GM11168 (cell line): ENCODE results near the gene PPIH.
"Not testable (repeated sequence)": the region's sequence is repeated elsewhere in the genome, so short reads cannot be mapped to it uniquely, and the experiment has no call there.

Experiments
- in situ Hi-C: fragments of 300-500 bp; cut with MboI; formaldehyde crosslinking; loops from one replicate; pipeline ENCODE4 v1.12.0; 2022; ENCODE audit warnings: low sequenced_read_pairs; ENCODE audit not compliant: unreplicated experiment

PPIH gene

DNA sequence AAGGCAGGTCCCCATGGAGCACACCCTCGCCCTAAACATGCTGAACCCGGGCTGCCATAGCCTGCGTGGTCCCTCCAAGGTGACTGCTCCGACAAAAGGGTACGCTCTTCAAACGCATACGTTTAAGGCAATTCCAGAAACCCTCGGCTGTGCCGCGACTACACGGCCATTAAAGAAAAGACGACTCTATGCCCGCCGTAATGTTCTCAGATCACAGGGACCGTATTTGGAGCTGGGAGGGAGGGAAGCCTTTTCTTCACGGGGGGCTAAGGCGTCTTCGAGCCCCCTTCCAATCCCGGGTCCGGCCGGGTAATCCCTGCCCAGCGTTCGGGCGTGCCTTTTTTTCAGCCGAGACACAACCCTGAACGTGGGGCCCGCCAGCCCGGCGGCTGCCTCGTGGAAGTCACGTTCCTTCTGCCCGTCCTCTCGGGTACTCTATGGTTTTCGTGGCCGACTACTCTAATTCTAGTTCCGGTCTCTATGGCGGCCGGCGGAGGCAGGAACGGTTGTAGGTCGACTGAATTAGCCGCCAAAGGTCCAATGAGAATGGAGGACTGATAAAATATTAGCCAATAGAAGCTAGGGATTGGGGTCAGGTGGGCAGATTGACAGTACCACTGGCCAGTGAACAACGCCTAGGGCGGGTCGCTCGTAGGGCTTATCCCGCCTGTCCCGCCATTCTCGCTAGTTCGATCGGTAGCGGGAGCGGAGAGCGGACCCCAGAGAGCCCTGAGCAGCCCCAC is 23.7 kb downstream of the PPIH start, which contains the start of gene YBX1:
YBX1 (plus strand) TSS at position 678 of the 743 bp plus-strand sequence. CDS start 148 bp downstream, outside the sequence.
- in situ Hi-C loops, result no loop called here

DNA sequence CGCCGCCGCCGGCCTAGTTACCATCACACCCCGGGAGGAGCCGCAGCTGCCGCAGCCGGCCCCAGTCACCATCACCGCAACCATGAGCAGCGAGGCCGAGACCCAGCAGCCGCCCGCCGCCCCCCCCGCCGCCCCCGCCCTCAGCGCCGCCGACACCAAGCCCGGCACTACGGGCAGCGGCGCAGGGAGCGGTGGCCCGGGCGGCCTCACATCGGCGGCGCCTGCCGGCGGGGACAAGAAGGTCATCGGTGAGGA is 24.2 kb downstream of the PPIH start:
- in situ Hi-C loops, result not testable (repeated sequence)

DNA sequence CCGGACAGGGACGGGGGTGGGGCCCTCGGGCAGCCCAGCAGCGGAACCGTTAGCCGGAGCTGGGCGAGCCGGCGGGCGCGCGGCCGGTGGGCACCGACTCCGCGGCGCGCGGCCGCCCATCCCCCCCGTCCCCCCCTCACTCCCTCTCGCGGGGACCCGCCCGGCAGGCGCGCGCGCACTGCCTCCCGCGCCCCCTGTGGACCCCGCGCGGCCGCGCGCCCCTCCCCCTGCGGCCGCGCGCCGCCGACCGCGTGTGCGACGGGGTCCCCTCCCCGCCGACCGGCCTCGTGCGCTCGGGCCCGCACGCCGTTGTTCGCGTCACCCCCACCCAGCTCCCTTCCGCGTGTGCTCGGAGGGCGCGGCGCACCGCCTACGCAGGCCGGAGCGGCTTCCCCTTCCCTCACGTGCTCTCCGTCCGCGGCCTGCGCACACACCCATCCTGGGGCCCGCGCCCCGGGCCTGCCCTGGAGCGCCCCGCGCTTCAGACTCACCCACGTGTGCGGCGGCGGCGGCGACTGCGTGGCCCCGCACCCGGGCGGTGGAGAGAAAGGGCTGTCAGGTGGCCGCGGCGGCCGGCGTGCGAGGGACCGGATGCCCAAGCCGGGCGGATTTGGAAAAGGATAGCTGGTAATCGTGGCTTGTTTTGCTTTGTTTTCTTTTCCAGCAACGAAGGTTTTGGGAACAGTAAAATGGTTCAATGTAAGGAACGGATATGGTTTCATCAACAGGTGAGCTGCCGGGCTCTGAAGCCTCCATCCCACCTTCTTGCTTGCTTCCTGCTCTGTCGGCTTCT is 24.7 kb downstream of the PPIH start:
- in situ Hi-C loops, result no loop called here

DNA sequence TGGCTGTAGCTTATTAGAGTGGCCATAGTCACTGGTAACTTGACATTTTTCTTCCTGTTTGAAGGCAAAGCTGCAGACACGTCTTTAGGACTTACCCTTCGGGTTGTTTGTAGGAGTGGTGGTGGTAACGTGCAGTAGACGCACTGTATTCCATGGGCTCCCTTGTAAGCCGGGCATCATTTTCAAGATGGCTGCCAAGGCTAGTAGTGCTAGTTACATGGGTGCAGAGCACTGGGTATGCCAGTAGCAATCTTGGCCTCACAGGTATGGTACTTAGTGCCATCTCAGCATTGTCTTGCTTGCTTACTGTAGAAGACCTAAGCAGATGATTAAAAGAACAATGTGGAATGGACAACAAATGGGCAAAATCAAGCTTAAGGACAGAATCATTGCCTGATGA is 25.9 kb downstream of the PPIH start:
- in situ Hi-C loops, result no loop called here

DNA sequence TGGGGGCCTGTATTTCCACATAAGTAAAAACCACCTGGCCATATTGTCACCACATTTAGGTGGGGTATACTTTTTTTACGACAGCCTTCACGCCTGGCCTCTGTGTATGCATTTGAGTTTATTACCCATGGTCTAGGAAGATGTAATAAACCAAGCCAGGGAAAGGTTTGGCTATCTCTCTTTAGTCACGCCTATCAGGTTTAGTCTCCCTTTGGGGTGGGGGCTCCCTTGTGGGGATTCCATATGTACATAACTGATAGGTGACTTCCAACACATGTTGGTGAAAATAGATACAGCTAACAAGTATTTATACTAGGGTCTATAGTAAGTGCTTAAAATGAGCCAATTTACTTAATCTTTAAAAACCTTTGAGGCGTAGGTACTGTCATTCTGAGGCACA is 28.2 kb downstream of the PPIH start:
- in situ Hi-C loops, result no loop called here

DNA sequence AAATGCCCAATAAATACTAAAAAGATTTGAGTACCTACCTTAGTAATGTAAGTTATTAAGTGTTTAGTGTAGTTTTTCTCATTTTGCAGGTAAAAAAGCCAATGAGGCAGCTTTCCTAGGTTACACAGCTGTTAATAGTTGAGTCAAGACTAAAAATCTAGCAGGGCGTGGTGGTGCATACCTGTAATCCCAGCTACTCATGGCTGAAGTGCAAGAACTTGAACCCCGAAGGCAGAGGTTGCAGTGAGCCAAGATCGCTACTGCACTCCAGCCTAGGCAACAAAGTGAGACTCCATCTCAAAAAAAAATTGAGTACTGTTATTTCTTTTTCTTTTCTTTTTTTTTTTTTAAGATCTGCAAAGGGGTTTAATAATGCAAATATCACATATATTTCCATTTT is 31.7 kb downstream of the PPIH start:
- in situ Hi-C loops, result no loop called here

DNA sequence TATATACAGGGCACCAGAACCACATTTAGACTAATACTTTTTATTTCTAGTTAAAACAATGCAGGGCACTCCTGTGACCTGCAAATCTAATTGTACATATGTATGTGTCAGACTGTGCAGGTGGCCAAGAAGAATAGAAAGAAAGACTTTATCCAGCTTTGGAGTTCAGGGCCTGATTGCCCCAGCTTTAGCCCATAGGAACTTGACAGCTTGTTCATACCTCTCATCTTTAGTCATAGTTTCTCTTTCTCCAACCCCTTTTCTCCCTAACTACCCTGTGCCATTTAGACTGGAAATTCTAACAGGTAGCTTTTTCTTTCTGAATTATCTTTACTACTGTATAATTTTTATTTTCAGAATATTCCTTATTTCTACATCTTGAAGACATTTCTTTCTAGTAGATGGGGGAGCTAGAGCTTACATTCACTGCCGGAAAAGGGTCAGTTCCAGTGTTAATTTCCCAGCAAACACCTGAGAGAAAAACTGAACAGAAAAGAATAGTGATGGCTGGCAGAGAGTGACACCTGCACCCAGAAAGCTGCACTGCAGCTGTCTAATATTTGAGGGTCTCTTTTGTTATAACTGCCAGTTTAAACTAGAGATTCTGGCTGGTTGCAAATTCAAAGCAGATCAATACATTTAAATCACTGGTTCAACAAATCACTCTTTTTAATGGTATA is 32.4 kb downstream of the PPIH start:
- in situ Hi-C loops, result no loop called here

DNA sequence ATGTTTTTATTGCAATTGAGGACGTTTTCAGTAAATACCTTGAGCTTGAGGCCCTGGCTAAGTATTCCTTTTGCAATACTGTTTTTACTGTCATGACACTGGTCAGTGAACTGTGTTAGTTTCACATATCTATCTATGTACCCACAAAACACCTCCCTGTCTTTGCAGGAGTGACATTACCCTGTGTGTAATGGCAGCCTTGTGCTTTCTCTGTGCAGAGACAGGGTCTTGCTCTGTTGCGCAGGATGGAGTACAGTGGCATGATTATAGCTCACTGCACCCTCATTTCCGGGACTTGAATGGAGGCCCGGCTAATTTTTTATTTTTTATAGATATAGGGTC is 32.9 kb downstream of the PPIH start:
- in situ Hi-C loops, result no loop called here

DNA sequence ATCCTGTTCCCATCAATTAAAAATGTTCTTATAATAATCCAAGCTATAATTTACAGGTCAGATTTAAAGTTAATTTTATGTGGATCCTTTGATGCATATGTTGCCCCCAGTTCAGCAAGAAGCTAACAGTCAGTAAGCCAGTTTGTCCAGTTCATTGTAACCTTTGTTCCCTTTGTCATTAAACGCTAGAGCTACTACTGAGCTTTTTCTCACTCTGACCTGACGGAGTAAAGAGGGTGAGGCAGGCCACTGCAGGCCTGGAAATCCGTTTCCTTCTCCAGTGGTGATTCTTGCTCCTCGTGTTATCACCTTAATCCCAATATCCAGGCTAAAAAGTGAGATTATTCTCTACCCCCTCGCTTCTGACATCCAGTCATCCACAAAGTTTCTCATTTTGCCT is 34.2 kb downstream of the PPIH start:
- in situ Hi-C loops, result no loop called here

DNA sequence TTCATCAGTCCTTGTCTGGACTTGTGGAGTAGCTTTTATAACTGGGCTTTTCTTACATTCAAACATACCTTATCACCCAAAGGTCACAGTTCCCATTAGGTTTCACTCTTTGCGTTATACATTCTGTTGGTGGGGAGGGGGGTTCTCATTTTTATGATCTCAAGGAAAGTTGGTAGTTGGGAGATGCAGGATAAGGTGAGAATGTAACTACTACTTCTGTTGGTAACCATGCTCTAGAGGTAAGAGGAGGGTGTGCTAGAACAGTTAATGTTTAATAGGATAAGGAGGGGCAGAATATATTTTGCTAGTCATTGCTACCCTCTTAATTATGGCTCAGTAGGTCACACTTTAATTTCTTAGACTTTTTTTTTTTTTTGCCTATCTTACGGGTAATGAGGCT is 34.7 kb downstream of the PPIH start:
- in situ Hi-C loops, result no loop called here

DNA sequence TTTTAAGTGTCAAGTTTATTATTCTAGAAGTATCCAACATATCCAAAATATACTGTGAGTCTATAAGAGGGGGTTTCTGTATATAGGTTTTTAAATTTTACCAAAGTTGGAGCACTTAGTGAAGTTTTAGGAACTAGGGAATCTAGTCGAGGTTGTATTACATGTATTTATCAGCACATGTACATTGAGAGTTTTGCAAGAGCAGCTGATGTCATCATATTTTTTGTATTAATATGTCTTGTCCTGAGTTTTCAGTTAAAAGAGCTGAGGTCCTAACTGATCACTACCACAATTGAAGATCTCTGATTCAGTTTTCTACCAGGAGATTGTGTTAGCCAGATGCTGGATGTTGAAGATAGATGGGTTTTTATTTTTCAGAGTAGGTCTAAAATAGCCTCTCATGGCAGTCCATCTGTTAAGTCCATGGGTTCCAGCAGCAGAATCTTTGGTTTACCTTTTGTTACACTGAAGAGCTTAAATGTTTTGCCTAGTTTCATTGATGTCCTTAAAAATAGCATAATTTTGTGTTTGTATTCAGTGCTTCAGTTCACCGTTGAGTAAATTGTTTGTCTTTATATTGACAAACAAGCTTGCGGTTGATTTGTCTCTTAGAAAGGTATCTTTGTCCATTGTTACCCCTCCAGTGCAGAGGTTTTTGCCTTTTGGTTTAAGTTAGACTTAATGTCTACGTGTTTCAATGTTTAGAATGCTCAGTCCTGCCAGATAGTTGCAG is 40.0 kb downstream of the PPIH start:
- in situ Hi-C loops, result no loop called here

DNA sequence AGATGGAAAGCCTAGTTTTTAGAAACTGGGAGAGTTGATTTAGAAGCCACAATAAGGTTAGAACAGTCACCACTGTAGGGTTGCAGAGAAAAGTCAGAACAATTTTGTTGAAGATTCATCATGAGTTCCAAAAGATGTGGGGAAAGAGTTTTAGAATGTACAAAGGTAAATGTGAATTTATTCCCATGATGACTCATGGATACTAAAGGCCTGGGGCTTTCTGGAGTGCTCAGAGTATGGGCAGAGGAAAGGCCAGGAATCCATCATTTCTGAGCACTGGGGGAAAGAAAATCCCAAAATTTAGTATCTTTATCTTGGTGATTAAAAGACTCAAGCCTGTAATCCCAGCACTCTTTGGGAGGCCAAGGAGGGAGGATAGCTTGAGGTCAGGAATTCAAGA is 41.8 kb downstream of the PPIH start:
- in situ Hi-C loops, result no loop called here

DNA sequence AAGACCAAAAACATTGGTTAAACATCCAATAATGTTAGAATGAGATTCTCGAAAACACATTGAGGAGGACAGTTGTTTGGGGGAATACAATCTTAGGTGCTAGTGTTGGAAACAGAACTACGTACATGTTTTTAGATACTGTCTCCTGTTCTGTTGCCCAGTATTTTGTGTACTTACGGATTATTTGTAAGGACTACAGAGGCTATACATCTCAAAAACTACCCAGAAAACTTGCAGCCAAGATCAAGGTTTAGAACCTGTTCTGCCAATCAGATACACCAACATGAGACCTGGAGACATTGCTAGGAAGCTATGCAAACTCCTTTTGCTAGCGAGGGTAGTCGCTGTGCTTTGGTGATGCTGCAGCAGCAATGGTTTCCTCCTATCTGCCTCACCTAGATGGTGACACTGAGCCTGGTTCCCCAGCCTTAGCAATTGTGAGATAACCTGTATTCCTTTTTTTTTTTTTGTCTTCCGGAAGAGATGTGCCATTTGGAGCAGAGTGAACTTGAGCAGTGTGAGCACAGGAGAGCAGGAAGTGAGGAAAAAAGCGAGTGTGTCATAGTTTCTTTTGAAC is 45.8 kb downstream of the PPIH start:
- in situ Hi-C loops, result no loop called here

DNA sequence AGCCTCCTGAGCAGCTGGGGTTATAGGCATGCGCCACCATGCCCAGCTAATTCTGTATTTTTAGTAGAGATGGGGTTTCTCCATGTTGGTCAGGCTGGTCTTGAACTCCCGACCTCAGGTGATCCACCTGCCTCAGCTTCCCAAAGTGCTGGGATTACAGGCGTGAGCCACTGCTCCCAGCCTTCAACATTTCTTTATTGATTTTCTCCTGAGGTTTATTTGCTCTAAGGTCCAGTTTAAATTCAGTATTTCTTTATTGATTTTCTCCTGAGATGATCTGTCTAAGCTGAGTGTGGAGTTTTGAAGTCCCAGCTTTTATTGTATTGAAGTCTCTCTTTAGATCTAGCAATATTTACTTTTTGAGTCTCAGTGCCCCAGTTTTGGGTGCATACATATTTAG is 54.6 kb downstream of the PPIH start:
- in situ Hi-C loops, result not testable (repeated sequence)

DNA sequence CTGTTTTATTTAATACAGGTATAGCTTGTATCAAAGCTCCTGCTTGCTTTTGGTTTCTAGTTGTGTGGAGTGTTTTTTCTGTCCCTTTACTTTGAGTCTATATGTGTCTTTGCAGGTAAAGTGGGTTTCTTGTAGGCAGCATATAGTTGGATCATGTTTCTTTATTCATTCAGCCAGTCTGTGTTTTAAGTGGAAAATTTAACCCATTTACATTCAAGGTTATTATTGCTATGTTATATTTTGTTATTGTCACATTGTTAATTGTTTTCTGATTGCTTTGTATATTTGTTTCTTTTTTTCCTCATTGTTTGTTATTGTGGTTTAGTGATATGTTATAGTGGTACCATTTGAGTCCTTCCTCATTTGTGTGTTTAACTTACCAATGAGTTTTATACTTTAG is 55.1 kb downstream of the PPIH start:
- in situ Hi-C loops, result no loop called here

DNA sequence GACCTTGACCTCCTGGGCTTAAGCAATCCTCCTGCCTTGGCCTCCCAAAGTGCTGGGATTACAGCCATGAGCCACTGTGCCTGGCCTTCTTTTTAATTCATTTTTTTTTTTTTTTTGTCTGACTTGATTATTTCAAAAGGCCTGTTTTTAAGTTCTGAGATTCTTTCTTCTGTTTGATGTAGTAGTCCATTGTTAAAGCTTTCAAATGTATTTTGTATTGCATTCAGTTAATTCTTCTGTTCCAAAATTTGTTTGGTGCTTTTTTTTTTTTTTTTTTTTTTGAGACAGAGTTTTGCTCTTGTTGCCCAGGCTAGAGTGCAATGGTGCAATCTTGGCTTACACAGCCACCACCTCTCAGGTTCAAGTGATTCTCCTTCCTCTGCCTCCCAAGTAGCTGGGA is 56.2 kb downstream of the PPIH start:
- in situ Hi-C loops, result not testable (repeated sequence)

DNA sequence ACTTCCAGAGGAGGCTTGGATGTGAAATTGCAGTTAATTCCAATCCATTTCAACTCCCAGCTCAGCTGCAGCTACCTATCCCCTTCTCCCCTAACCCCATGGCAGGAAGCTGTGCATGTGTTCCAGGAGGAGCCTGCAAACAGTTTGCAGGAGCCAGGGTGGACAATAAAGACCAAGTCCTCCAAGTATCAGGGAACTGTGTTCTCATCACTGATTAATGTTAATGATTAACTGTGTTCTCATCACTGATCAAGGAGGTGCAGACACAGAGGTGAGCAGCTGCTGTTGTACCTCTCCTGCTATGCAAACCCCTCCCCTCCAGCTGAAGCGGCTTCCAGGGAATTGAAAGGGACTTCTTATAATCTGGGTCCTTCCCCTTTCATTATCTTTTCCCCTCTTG is 62.6 kb downstream of the PPIH start:
- in situ Hi-C loops, result no loop called here

DNA sequence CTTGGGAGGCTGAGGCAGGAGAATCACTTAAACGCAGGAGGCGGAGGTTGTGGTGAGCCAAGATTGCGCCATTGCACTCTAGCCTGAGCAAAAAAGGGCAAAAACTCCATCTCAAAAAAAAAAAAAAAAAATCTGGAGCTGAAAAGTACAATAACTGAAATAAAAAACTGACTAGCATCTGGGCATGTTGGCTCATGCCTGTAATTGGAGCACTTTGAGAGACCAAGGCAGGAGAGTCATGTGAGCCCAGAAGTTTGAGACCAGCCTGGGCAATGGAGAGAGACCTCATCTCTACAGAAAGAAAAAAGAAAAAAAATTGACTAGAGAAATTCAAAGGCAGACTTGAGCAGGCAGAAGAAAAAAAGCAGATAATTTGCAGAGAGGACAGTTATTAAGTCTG is 63.7 kb downstream of the PPIH start:
- in situ Hi-C loops, result no loop called here

DNA sequence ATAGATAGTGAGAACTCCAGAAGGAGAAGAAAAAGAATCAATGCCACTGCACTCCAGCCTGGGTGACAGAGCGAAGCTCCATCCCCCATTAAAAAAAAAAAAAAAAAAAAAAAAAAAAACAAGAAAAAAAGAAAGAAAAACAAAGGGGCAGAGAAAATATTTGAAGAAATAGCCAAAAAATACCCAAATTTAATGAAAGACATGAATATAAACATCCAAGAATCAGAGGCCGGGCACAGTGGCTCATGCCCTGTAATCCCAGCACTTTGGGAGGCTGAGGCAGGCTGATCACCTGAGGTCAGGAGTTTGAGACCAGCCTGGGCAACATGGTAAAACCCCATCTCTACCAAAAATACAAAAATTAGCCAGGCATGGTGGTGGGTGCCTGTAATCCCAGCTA is 64.2 kb downstream of the PPIH start:
- in situ Hi-C loops, result not testable (repeated sequence)

DNA sequence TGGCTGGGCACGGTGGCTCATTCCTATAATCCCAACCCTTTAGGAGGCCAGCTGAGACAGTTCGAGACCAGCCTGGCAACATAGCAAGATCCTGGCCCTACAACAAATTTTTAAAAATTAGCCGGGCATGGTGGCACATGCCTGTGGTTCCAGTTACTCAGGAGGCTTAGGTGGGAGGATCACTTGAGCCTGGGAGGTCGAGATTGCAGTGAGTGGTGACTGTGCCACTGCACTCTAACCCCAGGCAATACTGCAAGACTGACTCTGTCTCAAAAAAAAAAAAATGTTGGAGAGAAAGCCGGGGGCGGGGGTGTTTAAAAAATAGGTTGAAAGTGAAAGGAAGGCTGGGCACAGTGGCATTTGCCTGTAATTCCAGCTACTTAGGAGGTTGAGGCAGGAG is 65.3 kb downstream of the PPIH start:
- in situ Hi-C loops, result no loop called here

DNA sequence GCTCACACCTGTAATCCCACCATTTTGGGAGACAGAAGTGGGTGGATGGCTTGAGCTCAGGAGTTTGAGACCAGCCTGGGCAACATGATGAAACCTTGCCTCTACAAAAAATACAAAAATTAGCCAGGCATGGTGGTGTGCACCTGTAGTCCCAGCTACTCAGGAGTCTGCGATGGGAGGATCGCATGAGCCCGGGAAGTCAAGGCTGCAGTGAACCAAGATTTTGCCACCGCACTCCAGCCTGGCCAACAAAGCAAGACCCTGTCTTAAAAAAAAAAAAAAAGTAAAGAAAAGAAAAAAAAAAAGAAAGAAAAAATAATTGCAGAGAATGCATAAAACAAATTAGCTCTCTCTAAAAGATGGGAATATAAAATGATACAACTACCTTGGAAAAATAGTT is 67.6 kb downstream of the PPIH start:
- in situ Hi-C loops, result not testable (repeated sequence)
